EL (cell line): ENCODE data around the gene SFXN3.

Experiments
- DNase-seq: peaks from one replicate; pipeline ENCODE4 v3.0.0-alpha.2; 2016

SFXN3 gene, protein sequence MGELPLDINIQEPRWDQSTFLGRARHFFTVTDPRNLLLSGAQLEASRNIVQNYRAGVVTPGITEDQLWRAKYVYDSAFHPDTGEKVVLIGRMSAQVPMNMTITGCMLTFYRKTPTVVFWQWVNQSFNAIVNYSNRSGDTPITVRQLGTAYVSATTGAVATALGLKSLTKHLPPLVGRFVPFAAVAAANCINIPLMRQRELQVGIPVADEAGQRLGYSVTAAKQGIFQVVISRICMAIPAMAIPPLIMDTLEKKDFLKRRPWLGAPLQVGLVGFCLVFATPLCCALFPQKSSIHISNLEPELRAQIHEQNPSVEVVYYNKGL

GRCh38 chr10:101031128-101031795, at the start of gene SFXN3, which contains the start of gene PDZD7:
Gene SFXN3 (plus strand): TSS chr10:101031234. CDS start chr10:101034695, 3,461 bp downstream.
Gene PDZD7 (minus strand): TSS chr10:101031129. CDS start chr10:101030219, 910 bp downstream.
- peak; percentile 91 for DNase-seq

DNA sequence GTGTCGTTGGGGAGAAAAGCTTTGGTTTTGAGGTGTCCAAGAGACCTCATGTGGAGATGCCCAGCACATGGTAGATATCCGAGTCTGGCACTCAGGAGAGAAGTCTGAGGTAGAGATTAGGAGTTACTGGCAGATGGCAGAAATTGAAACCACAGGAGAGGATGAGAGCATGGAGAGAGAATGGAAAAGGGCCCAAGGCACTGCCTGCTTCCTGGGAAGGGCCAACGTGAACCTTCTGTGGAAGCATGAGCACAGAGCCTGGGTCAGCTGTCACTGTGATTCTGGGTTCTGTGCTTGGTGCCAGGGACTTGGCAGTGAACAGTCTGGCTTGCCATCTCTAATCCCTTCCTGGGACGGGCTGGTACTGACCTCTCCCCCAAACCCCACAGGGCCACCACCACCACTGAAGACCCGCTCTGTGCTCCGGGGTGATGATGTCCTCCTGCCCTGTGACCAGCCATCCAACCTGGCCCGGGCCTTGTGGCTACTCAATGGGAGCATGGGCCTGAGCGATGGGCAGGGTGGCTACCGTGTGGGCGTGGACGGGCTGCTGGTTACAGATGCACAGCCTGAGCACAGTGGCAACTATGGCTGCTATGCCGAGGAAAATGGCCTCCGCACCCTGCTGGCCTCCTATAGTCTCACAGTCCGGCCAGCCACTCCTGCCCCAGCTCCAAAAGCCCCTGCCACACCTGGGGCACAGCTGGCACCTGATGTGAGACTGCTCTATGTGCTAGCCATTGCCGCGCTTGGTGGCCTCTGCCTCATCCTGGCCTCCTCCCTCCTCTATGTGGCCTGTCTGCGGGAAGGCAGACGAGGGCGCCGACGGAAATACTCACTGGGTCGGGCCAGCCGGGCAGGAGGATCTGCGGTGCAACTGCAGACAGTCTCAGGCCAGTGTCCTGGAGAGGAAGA, 47.9 kb upstream of the SFXN3 start:
- DNase-seq = no peak

DNA sequence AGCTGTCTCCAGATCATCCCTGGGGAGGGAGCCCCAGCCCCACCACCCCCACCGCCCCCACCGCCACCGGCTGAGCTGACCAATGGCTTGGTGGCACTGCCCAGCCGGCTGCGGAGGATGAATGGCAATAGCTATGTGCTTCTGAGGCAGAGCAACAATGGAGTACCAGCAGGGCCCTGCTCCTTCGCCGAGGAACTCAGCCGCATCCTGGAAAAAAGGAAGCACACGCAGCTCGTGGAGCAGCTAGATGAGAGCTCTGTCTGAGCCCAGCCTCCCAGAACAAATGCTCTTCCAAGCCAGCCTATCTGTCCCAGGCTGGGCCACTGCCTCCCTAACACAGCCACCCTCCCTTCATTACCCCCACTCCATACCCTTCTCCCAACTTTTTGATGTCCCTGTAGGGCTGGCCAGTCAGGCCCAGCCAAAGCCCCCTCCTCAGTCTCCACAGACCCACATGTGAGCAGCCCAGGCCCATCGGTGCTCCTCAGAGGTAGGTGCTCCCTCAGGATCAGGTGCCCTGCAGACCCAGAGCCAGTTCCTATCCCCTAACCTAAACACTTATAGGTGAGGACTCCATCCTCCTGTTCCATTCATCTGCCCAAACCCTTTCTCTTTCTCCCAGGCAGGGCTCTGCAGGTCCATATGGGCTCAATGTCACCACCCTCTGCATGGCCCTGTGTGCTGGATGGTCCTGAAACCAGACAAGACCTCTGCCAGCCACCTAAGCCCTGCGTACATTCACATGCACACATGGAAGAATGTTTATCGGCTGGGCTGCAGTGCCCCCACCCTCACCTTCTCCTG, 47.0 kb upstream of the SFXN3 start:
- DNase-seq = no peak

- DNase-seq = no peak
Measured at GRCh38 chr10:100984672-100985177, 46.3 kb upstream of the SFXN3 start.

- DNase-seq = no peak
Measured at GRCh38 chr10:100985336-100985735, 45.7 kb upstream of the SFXN3 start.

DNA sequence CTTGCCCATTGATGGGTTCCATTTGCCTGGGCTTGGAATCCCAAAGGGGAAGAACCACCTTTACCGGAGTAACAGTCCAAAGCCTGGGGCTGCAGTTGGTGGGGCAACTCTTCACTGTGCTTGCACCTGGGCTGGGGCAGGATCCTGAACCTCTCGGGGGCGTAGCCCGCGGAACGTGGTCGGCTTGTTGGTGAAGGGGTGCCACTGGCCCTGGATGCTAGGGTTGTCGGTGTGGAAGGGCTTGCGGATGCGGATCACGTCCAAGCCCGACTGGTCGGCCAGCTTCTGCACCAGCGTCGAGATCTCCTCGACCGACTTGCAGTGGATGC, 44.4 kb upstream of the SFXN3 start:
- DNase-seq = no peak

GRCh38 chr10:100986952-100987684, 43.9 kb upstream of the SFXN3 start, which contains the start of the genes MRPL43 and TWNK:
Gene MRPL43 (minus strand): TSS chr10:100987497. CDS start chr10:100987443, 54 bp downstream.
Gene TWNK (plus strand): TSS chr10:100987543. CDS start chr10:100988211, 668 bp downstream.
- peak; percentile 78 for DNase-seq

- DNase-seq = no peak
Measured at GRCh38 chr10:100987685-100988049, 43.4 kb upstream of the SFXN3 start.

GRCh38 chr10:100988166-100988565, 42.9 kb upstream of the SFXN3 start:
- no peak for DNase-seq

DNA sequence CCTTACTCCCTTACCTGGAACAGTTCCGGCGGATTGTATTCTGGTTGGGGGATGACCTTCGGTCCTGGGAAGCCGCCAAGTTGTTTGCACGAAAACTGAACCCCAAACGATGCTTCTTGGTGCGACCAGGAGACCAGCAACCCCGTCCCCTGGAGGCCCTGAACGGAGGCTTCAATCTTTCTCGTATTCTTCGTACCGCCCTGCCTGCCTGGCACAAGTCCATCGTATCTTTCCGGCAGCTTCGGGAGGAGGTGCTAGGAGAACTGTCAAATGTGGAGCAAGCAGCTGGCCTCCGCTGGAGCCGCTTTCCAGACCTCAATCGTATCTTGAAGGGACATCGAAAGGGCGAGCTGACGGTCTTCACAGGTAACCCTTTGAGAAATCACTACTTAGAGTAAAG, 41.9 kb upstream of the SFXN3 start:
- DNase-seq = no peak

- DNase-seq = peak; percentile 42
Measured at GRCh38 chr10:100993986-100994708, 36.9 kb upstream of the SFXN3 start.

GRCh38 chr10:100995181-100995580, 35.9 kb upstream of the SFXN3 start:
- no peak for DNase-seq

- peak; percentile 29 for DNase-seq
Measured at GRCh38 chr10:100996678-100997359, 34.2 kb upstream of the SFXN3 start.

- peak; percentile 84 for DNase-seq
Measured at GRCh38 chr10:100997360-100998182, 33.5 kb upstream of the SFXN3 start.

- peak; percentile 80 for DNase-seq
Measured at GRCh38 chr10:100998183-100998990, 32.6 kb upstream of the SFXN3 start.

- DNase-seq = peak; percentile 72
Measured at GRCh38 chr10:100998991-100999741, 31.9 kb upstream of the SFXN3 start.

- no peak for DNase-seq
Measured at GRCh38 chr10:100999742-101000126, 31.3 kb upstream of the SFXN3 start, which contains the start of gene LZTS2. Gene LZTS2 (plus strand): TSS chr10:100999808. CDS start chr10:101002539, 2,731 bp downstream.
